GM19193 (cell line): ENCODE results near the gene GLOD4.
A peak's percentile ranks its signal among the peaks of the same experiment; 100 is the strongest.

Experiments used
- POLR2A ChIP-seq: IDR thresholded peaks from 4 replicates; pipeline ENCODE4 v1.6.1; 2011; ENCODE audit not compliant: insufficient read depth, insufficient read length; ENCODE audit errors: extremely low read depth

The GLOD4 gene

DNA sequence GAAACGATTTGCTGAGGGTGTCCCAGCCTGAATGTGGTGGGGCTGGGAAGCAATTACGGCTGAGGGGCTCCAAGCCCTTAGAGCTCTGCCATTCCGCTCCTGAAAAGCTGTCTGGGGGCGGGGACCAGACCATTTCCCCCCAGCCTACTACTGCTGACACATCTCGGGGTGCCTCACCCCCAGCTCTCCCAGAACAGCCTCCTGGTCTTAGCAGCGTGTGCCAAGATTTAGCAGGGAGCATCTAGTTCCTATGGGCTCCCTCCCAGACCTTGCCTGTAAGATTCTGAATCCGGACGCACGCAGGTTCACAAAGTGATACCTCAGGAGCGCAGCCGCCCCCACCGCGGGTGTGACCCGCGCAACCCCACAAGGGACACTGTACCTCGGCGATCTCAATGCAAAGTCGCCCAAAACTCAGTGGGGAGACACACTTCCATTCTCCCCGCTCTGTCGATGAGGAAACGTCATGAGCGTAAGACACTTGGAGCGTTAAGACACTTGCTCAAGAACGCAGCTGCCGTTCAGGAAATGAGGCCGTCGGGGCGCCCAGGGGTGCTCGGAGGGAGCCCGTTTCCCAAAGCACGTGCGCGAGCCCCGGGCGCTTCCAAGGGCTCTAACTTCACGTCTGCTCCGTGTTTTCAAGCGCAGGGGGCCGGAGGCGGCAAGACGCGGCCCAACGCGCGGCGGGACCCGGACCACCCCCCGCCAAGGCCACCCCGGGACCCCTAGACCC is 30.6 kb downstream of the GLOD4 start:
- TF ChIP-seq POLR2A: no peak

DNA sequence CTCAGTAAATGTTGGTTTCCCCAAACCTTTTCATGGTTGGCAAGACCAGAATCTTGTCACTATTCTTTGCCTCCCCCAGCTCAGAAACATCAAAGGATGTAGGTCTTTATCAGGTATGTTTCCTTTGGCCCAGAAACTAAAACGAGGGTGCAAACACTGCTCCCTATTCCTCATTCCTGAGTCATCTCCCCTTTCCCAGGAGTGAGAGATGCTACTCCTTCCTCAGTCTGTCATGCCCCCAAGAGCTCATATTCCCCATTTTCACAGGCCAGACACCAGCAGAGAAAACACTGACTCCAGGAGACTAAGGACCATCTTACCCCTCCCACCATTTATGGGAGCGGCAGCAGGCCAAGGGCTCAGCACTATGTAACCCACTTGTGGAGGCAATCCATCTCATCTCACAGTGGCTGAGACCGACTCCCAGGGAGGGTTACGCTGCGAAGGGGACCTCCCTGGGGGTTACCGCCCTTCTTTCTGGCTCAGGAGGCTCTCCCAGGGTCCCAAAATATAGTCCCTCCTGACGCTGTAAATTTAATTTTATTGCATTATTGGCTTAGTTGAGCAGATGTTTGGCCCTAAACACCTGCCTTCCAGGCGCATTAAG is 31.5 kb downstream of the GLOD4 start:
- TF ChIP-seq POLR2A: no peak

DNA sequence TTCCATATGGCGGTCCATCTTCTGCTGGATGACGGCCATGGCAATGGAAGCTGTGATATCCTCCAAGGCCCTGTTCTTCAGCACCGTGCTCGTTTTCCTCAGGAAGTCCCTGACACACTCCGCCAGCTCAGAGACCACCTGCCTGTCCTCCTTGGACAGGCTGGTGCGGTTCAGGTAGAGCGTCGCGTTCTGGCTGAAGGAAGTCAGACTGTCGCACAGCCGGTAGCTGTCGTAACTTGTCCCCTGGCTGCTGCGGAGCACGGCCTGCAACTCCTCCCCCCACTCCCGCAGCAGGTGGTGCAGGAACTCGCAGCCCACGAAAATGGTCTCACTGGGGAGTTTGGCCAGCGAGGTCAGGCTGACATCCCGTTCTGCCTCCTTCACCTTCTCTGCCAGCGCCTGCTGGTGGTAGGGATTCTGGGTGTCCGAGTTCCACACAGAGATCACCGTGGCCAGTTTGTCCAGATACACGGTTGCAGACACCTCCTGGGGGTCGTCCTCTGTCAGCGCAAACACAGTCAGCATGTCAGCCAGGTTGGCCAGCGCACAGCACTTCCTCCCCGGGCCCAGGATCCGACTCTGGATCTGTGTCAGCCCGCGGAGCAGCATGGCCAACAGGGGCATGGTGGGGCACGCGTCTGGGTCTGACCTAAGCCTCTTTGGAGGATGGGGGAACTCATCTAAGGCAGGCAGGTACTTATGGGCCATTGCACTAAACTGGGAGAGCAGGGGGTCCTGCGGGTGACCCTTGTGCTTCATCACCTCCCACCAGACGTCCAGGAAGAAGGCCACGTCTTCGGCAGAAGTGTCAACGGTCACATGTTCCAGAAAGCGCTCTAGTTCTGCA is 35.1 kb downstream of the GLOD4 start:
- TF ChIP-seq POLR2A: no peak

- TF ChIP-seq POLR2A: no peak
Observed at GRCh38 chr17:746181-746580, 35.9 kb downstream of the GLOD4 start.

DNA sequence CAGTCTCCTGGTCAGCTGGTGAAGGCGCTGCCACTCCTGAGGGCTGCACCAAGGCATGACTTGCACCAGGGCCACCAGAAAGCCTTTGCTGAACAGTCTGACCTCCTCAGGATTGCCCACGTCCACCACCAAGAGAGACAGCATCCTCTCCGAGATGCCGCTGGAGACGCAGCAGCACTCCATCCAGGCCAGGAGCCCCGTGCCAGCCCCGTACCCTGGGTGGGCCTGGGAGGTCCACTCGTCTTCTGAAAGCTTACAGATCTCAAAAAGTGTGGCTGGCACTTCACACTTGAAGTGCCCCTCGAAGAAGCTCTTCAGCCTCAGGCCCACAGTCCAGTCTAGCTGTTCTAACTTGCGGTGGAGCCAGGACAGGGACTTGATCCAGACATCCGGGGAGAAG is 36.7 kb downstream of the GLOD4 start:
- no peak for TF ChIP-seq POLR2A

DNA sequence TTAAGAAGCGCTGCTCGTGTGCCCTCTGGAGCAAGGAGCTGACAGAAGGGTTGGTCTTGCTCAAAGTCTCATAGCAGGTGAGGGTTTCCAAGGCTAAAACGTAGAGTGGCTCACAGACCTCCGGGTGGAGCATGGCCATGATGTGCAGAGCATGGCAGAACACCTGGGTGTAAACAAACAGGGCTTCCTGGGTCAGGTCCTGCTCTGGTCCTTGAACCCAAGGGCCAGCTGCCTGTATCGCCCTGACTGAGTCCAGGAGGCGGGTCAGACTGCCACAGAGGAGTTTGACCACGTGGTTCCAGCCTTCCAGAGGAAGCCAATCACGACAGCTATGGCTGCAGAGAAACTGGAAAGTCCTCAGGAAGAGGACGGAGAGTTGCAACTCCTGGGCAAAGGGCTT is 37.1 kb downstream of the GLOD4 start:
- TF ChIP-seq POLR2A: no peak

DNA sequence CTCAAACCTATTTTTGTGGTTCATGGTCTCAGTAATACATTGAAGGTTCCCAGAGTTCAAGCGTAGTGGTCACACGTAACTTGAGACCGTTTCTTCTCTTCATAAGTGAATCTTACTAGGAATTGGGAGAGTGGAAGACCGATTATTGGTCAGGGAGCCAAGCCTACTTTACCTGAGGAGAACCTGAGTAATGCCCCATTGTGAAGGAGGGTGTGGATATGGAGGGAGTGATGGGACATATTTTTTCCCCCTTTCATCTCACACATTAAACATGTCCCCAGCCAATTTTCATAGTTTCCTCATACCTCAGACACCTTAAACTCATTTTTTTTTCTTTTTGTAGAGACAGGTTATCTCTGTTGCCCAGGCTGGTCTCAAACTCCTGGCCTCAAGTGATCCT is 38.9 kb downstream of the GLOD4 start:
- TF ChIP-seq POLR2A: no peak

DNA sequence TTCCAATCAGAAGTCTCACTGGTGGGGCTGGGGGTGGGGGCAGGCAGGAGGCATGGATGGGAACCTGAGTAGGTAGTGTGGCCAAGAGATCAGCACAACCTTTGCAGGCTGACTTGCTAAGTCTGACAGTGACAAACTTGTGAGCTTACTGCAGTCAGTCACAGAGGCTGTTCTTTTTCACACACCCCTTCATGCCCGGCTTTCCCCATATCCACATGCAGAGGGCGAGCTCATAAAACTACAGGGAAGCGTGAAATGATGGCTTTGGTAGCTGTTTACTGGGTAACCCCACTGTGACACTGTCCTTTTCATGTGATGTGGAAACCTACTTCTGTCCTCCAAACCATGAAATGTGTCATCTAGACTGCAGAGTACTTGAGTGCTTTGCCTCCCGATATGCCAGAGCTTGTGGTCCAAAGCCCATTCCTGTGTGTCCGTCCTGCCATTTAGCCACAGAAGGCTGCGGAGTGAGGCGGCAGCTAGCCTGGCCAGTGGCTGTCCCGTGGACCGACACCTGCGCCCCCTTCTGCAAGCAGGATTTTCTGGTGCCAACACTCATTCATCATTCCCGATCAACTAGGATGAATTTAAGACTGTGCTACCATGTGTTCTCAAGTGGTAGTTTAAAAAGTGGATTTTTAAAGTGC is 39.8 kb downstream of the GLOD4 start:
- no peak for TF ChIP-seq POLR2A

- no peak for TF ChIP-seq POLR2A
Observed at GRCh38 chr17:740240-741017, 41.7 kb downstream of the GLOD4 start.

DNA sequence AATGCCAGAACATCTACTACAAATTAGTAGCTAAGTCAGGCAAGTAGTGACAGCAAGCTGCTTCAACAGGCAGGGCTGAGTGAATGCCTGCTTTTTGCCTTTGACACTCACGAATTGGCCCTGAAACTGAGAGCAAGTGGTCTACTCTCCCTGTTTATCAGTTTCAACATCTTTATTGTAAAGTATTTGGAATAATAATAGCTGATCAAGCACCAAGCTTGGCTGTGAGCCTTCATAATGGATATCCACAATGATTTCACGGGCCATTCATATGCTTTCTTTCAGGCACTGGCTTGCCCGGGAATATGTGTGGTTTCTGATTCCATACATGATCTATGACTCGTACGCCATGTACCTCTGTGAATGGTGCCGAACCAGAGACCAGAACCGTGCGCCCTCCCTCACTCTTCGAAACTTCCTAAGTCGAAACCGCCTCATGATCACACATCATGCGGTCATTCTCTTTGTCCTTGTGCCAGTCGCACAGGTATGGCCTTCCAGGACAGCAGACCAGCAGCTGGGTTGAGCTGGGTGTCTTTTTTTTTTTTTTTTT is 44.4 kb downstream of the GLOD4 start:
- TF ChIP-seq POLR2A: no peak

DNA sequence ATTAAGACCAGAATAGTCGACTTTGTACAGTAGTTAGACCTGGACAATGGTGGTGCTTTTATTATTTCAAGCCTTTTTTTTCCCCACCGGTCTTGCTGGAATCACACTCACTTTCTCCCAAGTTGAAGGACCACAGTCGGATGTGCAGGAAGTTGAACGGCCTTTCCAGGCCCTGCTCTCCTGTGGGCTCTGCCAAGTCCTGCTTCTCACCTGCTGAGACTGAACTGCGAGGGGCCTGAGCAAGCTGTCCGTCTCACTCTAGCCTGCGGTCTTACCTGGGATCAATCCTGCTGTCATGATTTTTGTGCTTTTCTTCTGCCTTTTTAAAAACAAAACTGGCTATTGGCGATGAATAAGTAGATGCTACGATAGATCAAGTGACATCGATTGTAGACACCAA is 48.3 kb downstream of the GLOD4 start:
- TF ChIP-seq POLR2A: no peak

DNA sequence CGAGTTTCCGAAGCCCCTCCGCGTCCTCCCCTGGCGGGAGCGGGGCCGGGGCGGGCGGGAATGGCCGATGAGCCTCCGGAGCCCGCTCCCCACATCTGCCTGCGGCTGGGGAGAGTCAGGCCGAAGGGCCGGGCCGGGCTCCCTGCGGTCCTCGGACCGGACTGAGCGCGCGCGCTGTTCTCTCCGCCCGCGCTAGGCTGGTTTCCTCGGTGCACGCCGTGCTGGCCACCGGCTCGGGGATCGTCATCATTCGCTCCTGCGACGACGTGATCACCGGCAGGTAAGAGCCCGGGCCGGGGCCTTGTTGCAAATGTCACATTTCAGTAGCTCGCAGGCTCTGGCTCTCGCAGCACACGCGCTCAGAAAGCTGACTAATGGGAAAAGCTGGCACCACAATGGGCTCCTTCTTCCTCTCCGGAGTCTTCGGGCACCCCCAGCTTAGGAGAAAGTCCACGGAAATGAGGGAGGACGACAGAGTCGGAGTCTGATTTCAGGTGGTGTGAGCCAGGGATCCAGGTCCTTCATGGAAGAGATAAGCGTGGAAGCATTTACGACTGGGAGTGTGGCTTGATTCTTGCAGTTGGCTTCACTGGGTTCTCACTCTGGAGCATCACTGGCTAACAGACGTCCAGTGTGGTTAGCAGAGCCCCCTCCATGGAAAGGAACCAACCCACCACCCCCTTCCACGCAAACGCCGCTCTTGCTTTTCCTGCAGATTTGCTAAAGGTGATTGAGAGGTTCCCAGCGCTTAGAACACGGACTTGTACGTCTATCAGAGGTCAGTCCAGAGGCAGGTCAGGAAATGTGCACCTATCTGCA is 49.0 kb downstream of the GLOD4 start:
- no peak for TF ChIP-seq POLR2A

DNA sequence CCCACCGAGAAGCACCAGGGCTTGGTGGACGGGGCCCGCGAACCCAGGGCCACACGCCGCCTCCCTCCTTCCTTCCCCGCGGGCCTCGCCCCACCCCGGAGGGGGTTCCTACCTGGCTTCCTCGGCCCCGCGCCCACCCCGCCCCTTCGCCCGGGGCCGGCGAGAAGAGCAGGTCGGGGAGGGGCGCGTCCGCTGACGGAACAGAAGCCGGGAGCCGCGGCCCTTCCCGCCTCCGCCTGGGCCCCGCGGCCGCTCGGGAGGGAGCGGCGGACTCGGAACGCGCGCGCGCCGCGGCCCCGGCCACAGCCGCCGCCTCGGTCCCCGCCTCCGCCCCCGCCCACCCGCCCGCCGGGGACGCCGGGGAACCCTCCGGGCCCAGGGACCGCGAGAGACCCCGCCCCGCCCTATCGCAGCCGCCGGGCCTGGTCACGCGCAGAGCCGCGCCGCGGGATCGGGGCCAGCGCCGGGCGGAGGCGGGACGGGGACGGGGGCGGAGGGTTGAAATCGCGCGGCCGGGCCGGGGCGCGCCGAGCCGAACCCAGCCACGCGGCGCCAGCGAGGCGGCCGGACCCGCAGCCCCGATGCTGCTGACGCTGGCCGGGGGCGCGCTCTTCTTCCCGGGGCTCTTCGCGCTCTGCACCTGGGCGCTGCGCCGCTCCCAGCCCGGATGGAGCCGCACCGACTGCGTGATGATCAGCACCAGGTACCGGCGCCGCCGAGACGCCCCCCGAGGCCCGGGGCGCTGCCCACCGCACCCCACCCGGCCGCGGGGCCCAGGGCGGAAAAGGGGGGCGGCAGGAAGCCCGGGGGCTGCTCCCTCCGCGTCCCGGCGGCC is 49.8 kb downstream of the GLOD4 start, which contains the start of gene TLCD3A:
TLCD3A (plus strand) TSS at position 530 of the 835 bp plus-strand sequence; CDS start at position 582, 52 bp downstream.
- TF ChIP-seq POLR2A: peak; percentile 40

- no peak for TF ChIP-seq POLR2A
Observed at GRCh38 chr17:731644-732066, 50.4 kb downstream of the GLOD4 start.
